Type B pancreatic cell (in vitro differentiated cells): ENCODE data around the gene OR7A17. TPM values are rescaled to one million over a fixed set of nuclear protein-coding genes. Genes with fewer than 3 reads are reported as not detected.

Experiments used
- DNase-seq: peaks from one replicate; pipeline ENCODE4 v3.0.0; 2021; ENCODE audit warnings: mixed read lengths; ENCODE audit not compliant: unreplicated experiment; ENCODE audit errors: extremely low spot score
- H3K27ac Mint-ChIP-seq: 2 replicates; pipeline ENCODE4 v1.8.0; 2021; ENCODE audit warnings: mild to moderate bottlenecking, mixed read lengths
- H3K27me3 Mint-ChIP-seq: 2 replicates; pipeline ENCODE4 v1.8.0; 2021; ENCODE audit warnings: mixed read lengths
- H3K36me3 Mint-ChIP-seq: 2 replicates; pipeline ENCODE4 v1.8.0; 2021; ENCODE audit warnings: mixed read lengths
- H3K4me1 Mint-ChIP-seq: one replicate; pipeline ENCODE4 v1.8.0; 2021; ENCODE audit warnings: mixed read lengths; ENCODE audit not compliant: unreplicated experiment
- H3K4me3 Mint-ChIP-seq: 2 replicates; pipeline ENCODE4 v1.8.0; 2021; ENCODE audit warnings: mild to moderate bottlenecking, mixed read lengths
- H3K9me3 Mint-ChIP-seq: 2 replicates; pipeline ENCODE4 v1.8.0; 2021; ENCODE audit warnings: mixed read lengths
- long read RNA-seq: library from polyadenylated mRNA; unstranded; transcript quantifications from one replicate; pipeline ENCODE4 v2.0.0, GENCODE V29; 2020
- total RNA-seq: library from RNA; stranded (reverse); gene quantifications from 2 replicates; pipeline ENCODE4 v1.2.1, GENCODE V29; 2021; ENCODE audit warnings: low replicate concordance
- TF ChIP-seq, protein P1 (sequence below): fragments of 200-600 bp; sonication (generic); conservative IDR thresholded peaks from 2 replicates; pipeline ENCODE4 v1.5.0; 2021; ENCODE audit warnings: antibody characterized with exemption, mild to moderate bottlenecking

The OR7A17 gene
- not detected in 2 replicates for total RNA-seq
- long read RNA-seq: 0 reads

DNA sequence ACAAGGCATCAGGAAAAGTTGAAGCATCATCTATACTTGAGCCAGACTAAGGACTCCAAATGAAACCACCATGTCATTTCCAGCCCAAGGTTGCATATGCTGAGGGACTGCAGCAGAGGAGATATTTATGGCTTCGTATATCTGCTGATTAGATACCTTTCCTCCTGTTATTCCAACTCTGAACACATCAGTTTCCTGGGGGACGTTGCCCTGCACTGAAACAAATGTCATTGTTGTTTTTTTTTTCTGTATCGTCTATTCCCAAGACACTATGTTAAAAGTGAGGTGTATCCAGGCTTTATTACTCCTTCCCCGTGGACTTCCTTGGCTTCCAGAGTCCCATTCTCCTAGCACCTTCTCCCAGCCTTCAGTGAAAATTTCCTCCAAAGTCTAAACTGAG is at the start of gene OR7A17:
Gene OR7A17 (minus strand): TSS at position 101 of the 400 bp plus-strand sequence. CDS start 4,777 bp downstream, outside the sequence.
- Mint-ChIP-seq H3K4me3 (no peak within 1 kb of the TSS), H3K9me3 (no peaks in the 10 kb centered on the region), H3K36me3 (no peaks in the 10 kb centered on the region), H3K4me1 (no peaks in the 10 kb centered on the region), H3K27ac (no peak within 1 kb of the TSS), H3K27me3 (peaks cover 5% of the 10 kb centered on the region)
- no peak for DNase-seq
- TF ChIP-seq, protein P1, sequence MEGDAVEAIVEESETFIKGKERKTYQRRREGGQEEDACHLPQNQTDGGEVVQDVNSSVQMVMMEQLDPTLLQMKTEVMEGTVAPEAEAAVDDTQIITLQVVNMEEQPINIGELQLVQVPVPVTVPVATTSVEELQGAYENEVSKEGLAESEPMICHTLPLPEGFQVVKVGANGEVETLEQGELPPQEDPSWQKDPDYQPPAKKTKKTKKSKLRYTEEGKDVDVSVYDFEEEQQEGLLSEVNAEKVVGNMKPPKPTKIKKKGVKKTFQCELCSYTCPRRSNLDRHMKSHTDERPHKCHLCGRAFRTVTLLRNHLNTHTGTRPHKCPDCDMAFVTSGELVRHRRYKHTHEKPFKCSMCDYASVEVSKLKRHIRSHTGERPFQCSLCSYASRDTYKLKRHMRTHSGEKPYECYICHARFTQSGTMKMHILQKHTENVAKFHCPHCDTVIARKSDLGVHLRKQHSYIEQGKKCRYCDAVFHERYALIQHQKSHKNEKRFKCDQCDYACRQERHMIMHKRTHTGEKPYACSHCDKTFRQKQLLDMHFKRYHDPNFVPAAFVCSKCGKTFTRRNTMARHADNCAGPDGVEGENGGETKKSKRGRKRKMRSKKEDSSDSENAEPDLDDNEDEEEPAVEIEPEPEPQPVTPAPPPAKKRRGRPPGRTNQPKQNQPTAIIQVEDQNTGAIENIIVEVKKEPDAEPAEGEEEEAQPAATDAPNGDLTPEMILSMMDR: no peak

DNA sequence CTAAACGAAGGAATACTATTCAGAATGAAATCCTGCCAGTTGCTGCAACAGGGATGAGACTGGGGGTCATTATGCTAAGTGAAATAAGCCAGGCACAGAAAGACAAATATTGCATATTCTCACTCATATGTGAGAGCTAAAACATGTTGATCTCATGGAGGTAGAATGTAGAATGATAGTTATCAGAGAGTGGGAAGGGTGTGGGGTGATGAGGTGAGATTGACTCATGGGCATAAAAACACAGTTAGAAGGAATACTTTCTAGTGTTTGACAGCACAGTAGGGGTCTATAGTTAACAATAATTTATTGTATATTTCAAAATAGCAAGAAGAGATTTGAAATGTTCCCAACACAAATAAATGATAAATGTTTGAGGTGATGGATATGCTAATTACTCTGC is 47.6 kb upstream of the OR7A17 start:
- no peaks in the 10 kb centered on the region for H3K36me3 Mint-ChIP-seq
- no peak overlapping the region for H3K27ac Mint-ChIP-seq
- H3K4me3 Mint-ChIP-seq: no peak overlapping the region
- H3K9me3 Mint-ChIP-seq: peaks cover 5% of the 10 kb centered on the region
- TF ChIP-seq, protein P1: no peak
- H3K4me1 Mint-ChIP-seq: no peaks in the 10 kb centered on the region
- DNase-seq: no peak
- no peaks in the 10 kb centered on the region for H3K27me3 Mint-ChIP-seq

DNA sequence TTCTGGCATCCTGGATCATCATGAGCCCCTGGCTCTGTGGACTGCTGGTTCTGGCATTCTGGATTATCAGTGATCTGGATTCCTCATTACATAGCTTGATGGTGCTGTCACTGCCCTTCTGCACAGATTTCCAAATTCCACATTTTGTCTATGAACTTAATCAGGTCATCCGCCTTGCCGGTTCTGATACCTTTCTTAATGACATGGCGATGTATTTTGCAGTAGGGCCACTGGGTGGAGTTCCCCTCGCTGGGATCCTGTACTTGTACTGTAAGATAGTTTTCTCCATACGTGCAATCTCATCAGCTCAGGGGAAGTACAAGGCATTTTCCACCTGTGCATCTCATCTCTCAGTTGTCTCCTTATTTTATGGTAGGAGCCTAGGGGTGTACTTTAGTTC is 30.9 kb upstream of the OR7A17 start:
- no peaks in the 10 kb centered on the region for H3K4me1 Mint-ChIP-seq
- no peaks in the 10 kb centered on the region for H3K27me3 Mint-ChIP-seq
- TF ChIP-seq, protein P1: no peak
- DNase-seq: no peak
- no peaks in the 10 kb centered on the region for H3K36me3 Mint-ChIP-seq
- H3K4me3 Mint-ChIP-seq: no peak overlapping the region
- H3K9me3 Mint-ChIP-seq: no peaks in the 10 kb centered on the region
- H3K27ac Mint-ChIP-seq: no peak overlapping the region

DNA sequence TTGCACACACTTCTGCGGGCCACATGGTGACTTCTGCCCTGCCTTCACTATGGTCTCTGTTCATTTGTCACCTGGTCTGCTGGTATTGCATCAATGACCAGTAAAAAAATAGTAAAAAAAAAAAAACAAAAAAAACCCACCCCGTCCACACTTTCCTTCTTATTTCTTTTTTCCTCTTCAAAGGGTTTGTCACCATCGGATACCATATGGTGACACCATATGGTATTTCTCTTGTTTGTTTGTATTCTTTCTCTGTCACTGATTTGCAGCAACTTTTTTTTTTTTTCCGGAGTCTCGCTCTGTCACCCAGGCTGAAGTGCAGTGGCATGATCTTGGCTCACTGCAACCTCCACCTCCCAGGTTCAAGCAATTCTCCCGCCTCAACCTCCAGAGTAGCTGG is 29.2 kb upstream of the OR7A17 start:
- TF ChIP-seq, protein P1: no peak
- Mint-ChIP-seq H3K27ac (no peak overlapping the region), H3K4me1 (no peaks in the 10 kb centered on the region), H3K36me3 (no peaks in the 10 kb centered on the region), H3K9me3 (no peaks in the 10 kb centered on the region), H3K27me3 (no peaks in the 10 kb centered on the region), H3K4me3 (no peak overlapping the region)
- no peak for DNase-seq

GRCh38 chr19:14906711-14907110 is 20.8 kb upstream of the OR7A17 start:
- no peak for DNase-seq

More at GRCh38 chr19:14906711-14907110, 20.8 kb upstream of the OR7A17 start:
- no peaks in the 10 kb centered on the region for H3K36me3 Mint-ChIP-seq
- TF ChIP-seq, protein P1: no peak
- no peak overlapping the region for H3K27ac Mint-ChIP-seq
- H3K4me1 Mint-ChIP-seq: no peaks in the 10 kb centered on the region
- no peaks in the 10 kb centered on the region for H3K27me3 Mint-ChIP-seq
- H3K9me3 Mint-ChIP-seq: no peaks in the 10 kb centered on the region
- H3K4me3 Mint-ChIP-seq: no peak overlapping the region
